ENCODE data around the gene PRR19. TPM values are rescaled to one million over a fixed set of nuclear protein-coding genes. Genes with fewer than 3 reads are reported as not detected.

The PRR19 gene
- total and polyA plus RNA-seq, 10 of the 15 experiments (the other 5 are each of a cell fraction or from before 2014, with no cell fraction given), result 0.09 to 1.7 (median 0.73) TPM; not detected in 1

- TF ChIP-seq, protein P1, sequence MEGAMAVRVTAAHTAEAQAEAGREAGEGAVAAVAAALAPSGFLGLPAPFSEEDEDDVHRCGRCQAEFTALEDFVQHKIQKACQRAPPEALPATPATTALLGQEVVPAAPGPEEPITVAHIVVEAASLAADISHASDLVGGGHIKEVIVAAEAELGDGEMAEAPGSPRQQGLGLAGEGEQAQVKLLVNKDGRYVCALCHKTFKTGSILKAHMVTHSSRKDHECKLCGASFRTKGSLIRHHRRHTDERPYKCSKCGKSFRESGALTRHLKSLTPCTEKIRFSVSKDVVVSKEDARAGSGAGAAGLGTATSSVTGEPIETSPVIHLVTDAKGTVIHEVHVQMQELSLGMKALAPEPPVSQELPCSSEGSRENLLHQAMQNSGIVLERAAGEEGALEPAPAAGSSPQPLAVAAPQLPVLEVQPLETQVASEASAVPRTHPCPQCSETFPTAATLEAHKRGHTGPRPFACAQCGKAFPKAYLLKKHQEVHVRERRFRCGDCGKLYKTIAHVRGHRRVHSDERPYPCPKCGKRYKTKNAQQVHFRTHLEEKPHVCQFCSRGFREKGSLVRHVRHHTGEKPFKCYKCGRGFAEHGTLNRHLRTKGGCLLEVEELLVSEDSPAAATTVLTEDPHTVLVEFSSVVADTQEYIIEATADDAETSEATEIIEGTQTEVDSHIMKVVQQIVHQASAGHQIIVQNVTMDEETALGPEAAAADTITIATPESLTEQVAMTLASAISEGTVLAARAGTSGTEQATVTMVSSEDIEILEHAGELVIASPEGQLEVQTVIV (IDR thresholded peaks at IDR 0.05; ENCODE audit: borderline replicate concordance, partially characterized antibody), result no peak
- TF ChIP-seq, protein P2, sequence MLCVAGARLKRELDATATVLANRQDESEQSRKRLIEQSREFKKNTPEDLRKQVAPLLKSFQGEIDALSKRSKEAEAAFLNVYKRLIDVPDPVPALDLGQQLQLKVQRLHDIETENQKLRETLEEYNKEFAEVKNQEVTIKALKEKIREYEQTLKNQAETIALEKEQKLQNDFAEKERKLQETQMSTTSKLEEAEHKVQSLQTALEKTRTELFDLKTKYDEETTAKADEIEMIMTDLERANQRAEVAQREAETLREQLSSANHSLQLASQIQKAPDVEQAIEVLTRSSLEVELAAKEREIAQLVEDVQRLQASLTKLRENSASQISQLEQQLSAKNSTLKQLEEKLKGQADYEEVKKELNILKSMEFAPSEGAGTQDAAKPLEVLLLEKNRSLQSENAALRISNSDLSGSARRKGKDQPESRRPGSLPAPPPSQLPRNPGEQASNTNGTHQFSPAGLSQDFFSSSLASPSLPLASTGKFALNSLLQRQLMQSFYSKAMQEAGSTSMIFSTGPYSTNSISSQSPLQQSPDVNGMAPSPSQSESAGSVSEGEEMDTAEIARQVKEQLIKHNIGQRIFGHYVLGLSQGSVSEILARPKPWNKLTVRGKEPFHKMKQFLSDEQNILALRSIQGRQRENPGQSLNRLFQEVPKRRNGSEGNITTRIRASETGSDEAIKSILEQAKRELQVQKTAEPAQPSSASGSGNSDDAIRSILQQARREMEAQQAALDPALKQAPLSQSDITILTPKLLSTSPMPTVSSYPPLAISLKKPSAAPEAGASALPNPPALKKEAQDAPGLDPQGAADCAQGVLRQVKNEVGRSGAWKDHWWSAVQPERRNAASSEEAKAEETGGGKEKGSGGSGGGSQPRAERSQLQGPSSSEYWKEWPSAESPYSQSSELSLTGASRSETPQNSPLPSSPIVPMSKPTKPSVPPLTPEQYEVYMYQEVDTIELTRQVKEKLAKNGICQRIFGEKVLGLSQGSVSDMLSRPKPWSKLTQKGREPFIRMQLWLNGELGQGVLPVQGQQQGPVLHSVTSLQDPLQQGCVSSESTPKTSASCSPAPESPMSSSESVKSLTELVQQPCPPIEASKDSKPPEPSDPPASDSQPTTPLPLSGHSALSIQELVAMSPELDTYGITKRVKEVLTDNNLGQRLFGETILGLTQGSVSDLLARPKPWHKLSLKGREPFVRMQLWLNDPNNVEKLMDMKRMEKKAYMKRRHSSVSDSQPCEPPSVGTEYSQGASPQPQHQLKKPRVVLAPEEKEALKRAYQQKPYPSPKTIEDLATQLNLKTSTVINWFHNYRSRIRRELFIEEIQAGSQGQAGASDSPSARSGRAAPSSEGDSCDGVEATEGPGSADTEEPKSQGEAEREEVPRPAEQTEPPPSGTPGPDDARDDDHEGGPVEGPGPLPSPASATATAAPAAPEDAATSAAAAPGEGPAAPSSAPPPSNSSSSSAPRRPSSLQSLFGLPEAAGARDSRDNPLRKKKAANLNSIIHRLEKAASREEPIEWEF (IDR thresholded peaks at IDR 0.05; ENCODE audit: insufficient replicate concordance, low read depth, low read length), result no peak
- TF ChIP-seq HDAC2 (IDR thresholded peaks at IDR 0.05), result no peak
- TF ChIP-seq CHD1 (IDR thresholded peaks at IDR 0.05; ENCODE audit: low read depth, low read length), result no peak
- no peak for TF ChIP-seq BRCA1 (IDR thresholded peaks at IDR 0.05; ENCODE audit: low read depth, low read length)
- no peak; the same call in none of the 2 replicates for TF ChIP-seq NKRF (conservative IDR thresholded peaks at IDR 0.05)
- TF ChIP-seq, protein P3, sequence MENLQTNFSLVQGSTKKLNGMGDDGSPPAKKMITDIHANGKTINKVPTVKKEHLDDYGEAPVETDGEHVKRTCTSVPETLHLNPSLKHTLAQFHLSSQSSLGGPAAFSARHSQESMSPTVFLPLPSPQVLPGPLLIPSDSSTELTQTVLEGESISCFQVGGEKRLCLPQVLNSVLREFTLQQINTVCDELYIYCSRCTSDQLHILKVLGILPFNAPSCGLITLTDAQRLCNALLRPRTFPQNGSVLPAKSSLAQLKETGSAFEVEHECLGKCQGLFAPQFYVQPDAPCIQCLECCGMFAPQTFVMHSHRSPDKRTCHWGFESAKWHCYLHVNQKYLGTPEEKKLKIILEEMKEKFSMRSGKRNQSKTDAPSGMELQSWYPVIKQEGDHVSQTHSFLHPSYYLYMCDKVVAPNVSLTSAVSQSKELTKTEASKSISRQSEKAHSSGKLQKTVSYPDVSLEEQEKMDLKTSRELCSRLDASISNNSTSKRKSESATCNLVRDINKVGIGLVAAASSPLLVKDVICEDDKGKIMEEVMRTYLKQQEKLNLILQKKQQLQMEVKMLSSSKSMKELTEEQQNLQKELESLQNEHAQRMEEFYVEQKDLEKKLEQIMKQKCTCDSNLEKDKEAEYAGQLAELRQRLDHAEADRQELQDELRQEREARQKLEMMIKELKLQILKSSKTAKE (IDR thresholded peaks at IDR 0.05; ENCODE audit: low read depth, poor library complexity, severe bottlenecking), result no peak
- no peak for TF ChIP-seq NR2C2 (IDR thresholded peaks at IDR 0.05; ENCODE audit: borderline replicate concordance, control insufficient read depth, insufficient read length, low read depth)
- TF ChIP-seq YY1 (IDR thresholded peaks at IDR 0.05; ENCODE audit: low read depth, low read length), result no peak; the same call in 1 of the 2 replicates
- TF ChIP-seq, protein P4, sequence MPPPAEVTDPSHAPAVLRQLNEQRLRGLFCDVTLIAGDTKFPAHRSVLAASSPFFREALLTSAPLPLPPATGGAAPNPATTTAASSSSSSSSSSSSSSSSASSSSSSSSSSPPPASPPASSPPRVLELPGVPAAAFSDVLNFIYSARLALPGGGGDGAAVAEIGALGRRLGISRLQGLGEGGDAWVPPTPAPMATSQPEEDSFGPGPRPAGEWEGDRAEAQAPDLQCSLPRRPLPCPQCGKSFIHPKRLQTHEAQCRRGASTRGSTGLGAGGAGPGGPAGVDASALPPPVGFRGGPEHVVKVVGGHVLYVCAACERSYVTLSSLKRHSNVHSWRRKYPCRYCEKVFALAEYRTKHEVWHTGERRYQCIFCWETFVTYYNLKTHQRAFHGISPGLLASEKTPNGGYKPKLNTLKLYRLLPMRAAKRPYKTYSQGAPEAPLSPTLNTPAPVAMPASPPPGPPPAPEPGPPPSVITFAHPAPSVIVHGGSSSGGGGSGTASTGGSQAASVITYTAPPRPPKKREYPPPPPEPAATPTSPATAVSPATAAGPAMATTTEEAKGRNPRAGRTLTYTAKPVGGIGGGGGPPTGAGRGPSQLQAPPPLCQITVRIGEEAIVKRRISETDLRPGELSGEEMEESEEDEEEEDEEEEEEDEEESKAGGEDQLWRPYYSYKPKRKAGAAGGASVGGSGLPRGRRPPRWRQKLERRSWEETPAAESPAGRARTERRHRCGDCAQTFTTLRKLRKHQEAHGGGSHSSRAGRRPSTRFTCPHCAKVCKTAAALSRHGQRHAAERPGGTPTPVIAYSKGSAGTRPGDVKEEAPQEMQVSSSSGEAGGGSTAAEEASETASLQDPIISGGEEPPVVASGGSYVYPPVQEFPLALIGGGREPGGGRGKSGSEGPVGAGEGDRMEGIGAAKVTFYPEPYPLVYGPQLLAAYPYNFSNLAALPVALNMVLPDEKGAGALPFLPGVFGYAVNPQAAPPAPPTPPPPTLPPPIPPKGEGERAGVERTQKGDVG (CRISPR knock-in tag; IDR thresholded peaks at IDR 0.05), result no peak
- TF ChIP-seq MXI1 (IDR thresholded peaks at IDR 0.05; ENCODE audit: low read depth, low read length), result peak; percentile 79
- no peak for TF ChIP-seq BACH1 (IDR thresholded peaks at IDR 0.05; ENCODE audit: borderline replicate concordance)
Measured at GRCh38 chr19:42268142-42268703, 33.7 kb upstream of the PRR19 start (continued).

All from GM12878 (cell line).